Measurements from ENCODE around the gene MAP3K7.

DNA sequence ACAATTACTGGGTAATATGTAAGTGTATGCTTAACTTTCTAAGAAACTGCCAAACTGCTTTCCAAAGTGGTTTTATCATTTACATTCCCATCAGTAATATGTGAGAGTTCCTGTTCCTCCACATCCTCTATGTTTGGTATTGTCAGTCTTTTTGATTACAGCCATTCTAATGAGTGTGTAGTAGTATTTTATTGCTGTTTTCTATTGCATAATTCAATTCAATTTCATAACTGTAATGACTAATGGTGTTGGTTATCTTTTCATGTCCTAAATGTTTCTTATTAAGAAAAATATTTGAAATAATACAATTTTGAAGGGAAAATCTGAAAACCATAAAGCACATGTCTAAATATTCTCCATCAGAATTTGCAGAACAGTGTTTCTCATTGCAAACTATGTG lies 119.3 kb downstream of the MAP3K7 start:
- TF ChIP-seq RFX5 (IDR thresholded peaks at IDR 0.05; ENCODE audit: low read depth, low read length) (no peak), MXI1 (IDR thresholded peaks at IDR 0.05; ENCODE audit: borderline replicate concordance, low read depth, low read length) (no peak), POLR2A (IDR thresholded peaks at IDR 0.05; ENCODE audit: low read depth, low read length) (no peak), RAD21 (IDR thresholded peaks at IDR 0.05; ENCODE audit: low read length) (no peak), CEBPB (IDR thresholded peaks at IDR 0.05; ENCODE audit: low read depth, low read length) (no peak), RCOR1 (IDR thresholded peaks at IDR 0.05; ENCODE audit: insufficient replicate concordance, low read length) (no peak)
- TF ChIP-seq, protein P1, sequence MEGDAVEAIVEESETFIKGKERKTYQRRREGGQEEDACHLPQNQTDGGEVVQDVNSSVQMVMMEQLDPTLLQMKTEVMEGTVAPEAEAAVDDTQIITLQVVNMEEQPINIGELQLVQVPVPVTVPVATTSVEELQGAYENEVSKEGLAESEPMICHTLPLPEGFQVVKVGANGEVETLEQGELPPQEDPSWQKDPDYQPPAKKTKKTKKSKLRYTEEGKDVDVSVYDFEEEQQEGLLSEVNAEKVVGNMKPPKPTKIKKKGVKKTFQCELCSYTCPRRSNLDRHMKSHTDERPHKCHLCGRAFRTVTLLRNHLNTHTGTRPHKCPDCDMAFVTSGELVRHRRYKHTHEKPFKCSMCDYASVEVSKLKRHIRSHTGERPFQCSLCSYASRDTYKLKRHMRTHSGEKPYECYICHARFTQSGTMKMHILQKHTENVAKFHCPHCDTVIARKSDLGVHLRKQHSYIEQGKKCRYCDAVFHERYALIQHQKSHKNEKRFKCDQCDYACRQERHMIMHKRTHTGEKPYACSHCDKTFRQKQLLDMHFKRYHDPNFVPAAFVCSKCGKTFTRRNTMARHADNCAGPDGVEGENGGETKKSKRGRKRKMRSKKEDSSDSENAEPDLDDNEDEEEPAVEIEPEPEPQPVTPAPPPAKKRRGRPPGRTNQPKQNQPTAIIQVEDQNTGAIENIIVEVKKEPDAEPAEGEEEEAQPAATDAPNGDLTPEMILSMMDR (conservative IDR thresholded peaks at IDR 0.05; ENCODE audit: low read depth, low read length): no peak
